NB4 (cell line): Measurements from ENCODE around the gene FTO.
A peak's percentile ranks its signal among the peaks of the same experiment; 100 is the strongest.

ENCODE experiments used
- DNase-seq: peaks from one replicate; pipeline ENCODE4 v3.0.0; 2010; ENCODE audit warnings: low read depth
- H3K4me3 ChIP-seq: one replicate; pipeline ENCODE4 v1.5.1; 2011; ENCODE audit warnings: mild to moderate bottlenecking, low read depth, low read length, moderate library complexity
- MYC ChIP-seq: IDR thresholded peaks from 2 replicates; pipeline ENCODE4 v1.6.1; 2011; ENCODE audit warnings: low read depth, low read length
- POLR2A ChIP-seq: IDR thresholded peaks from 2 replicates; pipeline ENCODE4 v1.6.1; 2011; ENCODE audit warnings: mild to moderate bottlenecking; ENCODE audit not compliant: insufficient read length; ENCODE audit errors: extremely low read depth
- TF ChIP-seq, protein P1 (sequence below): IDR thresholded peaks from one replicate; pipeline ENCODE4 v1.5.1; 2012; ENCODE audit warnings: low read depth, low read length
- TF ChIP-seq, protein P2 (sequence below): IDR thresholded peaks from 2 replicates; pipeline ENCODE4 v1.6.1; 2011; ENCODE audit warnings: low read depth, low read length

Gene FTO

DNA sequence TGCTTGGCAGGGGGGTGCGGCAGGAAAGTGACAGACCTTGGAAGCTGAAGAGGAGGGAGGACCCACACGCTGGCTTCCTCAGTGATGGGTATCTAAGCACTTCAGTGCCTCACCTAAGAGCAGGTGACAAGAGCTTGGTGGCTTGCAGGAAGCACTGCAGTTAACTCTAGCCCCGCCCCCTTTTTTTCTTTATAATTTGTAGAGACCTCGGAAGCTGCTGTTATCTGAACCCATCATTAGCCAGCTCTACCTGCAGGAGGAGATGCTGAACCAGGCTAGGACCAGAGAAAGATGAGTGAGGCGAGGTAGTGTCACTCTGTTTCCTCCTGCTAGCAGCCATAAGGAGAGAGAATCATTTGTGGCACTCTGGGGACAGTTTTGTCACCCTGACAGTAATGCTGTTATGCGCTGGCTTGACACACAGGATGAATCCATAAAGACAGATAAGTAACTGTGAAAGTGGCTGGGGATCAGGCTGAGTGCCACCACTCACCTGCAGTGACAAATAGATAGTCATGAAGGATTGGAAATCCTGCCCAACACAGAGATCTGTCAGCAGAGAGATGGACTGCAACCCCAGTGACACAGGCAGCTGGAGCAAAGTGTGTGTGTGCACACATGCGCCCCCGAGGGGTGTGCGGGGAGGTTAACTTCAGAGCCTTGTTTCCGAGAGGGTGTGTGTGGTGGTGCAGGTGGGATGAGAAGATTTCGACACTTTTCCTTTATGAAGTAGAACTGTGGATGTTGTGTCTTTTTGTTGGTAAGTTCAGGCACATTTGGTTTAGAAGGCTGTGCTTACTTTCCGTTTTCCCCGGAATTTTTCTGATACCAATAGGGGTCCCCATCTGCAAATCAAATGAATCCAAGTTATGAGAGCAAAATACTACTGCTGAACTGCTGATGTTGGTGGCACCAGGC, 358.7 kb downstream of the FTO start:
- TF ChIP-seq, protein P1, sequence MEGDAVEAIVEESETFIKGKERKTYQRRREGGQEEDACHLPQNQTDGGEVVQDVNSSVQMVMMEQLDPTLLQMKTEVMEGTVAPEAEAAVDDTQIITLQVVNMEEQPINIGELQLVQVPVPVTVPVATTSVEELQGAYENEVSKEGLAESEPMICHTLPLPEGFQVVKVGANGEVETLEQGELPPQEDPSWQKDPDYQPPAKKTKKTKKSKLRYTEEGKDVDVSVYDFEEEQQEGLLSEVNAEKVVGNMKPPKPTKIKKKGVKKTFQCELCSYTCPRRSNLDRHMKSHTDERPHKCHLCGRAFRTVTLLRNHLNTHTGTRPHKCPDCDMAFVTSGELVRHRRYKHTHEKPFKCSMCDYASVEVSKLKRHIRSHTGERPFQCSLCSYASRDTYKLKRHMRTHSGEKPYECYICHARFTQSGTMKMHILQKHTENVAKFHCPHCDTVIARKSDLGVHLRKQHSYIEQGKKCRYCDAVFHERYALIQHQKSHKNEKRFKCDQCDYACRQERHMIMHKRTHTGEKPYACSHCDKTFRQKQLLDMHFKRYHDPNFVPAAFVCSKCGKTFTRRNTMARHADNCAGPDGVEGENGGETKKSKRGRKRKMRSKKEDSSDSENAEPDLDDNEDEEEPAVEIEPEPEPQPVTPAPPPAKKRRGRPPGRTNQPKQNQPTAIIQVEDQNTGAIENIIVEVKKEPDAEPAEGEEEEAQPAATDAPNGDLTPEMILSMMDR, result peak; percentile 47
- TF ChIP-seq MYC (peak; percentile 72), POLR2A (peak; percentile 23)
- TF ChIP-seq, protein P2, sequence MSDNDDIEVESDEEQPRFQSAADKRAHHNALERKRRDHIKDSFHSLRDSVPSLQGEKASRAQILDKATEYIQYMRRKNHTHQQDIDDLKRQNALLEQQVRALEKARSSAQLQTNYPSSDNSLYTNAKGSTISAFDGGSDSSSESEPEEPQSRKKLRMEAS, result peak; percentile 63
- peak overlapping the region; percentile 72 for H3K4me3 ChIP-seq
- DNase-seq, result peak; percentile 87

DNA sequence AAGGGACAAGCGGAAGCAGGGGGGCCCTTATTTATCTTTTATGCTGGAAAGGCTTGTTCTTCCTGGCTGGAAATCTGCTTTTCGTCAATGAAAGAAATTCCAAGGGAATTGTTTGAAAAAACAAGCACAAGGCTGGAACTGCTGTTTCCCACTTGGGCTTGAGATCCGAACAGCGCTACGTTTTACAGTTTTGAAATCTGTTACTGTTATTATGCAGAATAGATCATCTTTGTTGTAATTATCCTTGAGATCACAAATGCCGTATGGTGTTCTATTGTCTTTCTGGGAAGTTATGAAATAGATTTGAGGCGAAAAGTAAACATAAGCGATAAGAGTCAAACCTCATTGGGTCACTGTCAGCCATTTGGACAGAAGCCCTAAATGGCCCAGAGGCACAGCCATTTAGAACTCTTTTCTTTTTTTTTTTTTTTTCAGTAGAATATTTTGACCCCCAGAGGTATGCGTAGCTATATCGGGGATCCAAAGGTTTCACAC, 359.4 kb downstream of the FTO start:
- TF ChIP-seq, protein P1, result no peak
- TF ChIP-seq MYC (no peak), POLR2A (no peak)
- TF ChIP-seq, protein P2, result 0 out of 2 replicates have a peak, but pooled peaks have one; percentile 8
- DNase-seq, result peak; percentile 56
- H3K4me3 ChIP-seq, result peak overlapping the region; percentile 72

DNA sequence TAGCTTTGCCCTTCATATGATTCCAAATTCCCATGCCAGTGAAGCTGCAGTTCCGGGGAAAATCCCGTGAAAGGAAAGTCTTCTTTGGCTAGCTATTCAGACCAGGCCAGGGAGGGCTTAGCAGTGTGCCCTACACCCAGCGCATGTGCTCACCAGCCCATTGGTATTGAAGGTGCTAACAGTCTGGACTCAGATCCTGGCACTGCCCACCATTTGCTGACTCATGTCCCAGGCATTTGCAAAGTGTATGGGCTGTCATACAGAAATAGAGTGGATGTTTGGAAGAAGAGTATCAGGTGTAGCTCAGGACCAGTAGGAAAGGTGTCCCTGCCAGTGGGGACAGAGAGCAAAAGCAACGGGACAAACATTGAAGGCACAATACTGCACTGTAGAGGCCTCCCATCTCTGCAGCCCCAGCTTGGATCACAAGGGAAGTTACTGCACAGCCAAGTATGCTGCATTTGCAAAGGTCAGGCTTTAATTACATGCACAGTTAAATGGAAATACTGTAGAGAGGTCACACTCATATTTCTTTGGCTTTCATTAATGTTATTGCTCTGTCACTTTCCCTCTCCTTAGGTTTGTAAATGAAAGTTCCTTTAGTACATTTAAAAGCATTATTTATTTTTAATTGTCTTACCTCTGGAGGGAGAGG, 362.6 kb downstream of the FTO start:
- TF ChIP-seq, protein P1, result no peak
- TF ChIP-seq, protein P2, result peak; percentile 60; the same call in 1 of the 2 replicates
- peak overlapping the region; percentile 72 for H3K4me3 ChIP-seq
- peak; percentile 68 for DNase-seq

DNA sequence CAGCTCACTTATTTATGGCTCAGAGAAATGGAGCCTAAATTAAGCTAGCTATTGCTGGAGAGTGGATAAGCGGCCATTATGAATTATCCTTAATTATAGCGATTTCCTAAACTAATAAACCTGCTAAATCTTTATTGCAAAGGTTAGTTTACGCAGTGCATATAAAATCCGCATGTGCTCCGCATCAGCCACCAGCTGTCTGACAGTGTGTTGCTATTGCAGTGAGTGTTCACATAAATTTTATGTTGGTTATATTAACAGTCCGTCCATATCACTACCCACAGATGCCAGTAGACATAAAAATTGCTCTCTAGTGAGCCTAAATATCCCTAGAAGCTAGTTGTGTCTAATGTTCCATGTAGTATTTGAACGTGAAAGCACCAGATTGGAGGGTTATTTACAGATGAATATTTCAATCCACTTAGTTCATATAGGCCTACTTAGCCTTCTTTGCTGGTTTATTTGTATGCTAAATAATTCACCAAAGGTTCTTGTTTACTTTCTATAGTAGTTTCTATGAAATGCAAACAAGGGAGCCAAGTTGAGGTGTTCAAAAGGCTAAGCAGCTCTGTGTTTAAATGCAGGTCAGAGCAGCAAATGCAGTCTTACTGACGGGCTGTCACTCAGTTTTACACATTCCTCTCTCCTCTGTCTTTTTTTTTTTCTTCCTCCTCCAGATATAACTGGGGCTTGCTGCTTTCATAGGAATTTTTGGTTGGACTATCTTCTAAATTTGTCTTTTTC, 363.5 kb downstream of the FTO start:
- TF ChIP-seq MYC (no peak), POLR2A (no peak)
- TF ChIP-seq, protein P2, result no peak
- TF ChIP-seq, protein P1, result no peak
- peak overlapping the region; percentile 72 for H3K4me3 ChIP-seq
- no peak for DNase-seq

DNA sequence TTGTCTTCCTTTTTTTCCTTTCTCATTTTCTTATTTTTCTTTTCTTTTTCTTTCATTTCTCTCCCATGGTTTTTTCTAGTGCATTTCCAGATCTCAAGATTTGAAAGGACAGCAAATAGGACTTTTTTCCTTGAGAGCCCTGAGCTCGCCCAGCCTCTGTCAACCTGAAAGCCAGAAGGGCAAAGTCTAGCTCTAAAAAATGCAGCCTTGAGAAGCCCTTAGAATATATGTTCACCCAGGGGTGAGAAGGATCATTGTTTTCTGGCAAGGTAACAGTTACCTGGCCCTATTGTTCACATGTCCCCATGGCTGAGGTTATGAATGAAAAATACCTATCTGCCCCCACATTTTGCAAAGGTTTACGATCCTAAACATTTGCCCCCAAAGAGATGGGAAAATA, 364.3 kb downstream of the FTO start:
- no peak for DNase-seq
- TF ChIP-seq, protein P1, result no peak
- no peak for TF ChIP-seq MYC
- TF ChIP-seq, protein P2, result no peak
- no peak for TF ChIP-seq POLR2A
- H3K4me3 ChIP-seq, result no peak overlapping the region
